ENCODE data around the gene NRL. TPM values are rescaled to one million over a fixed set of nuclear protein-coding genes. Genes with fewer than 3 reads are reported as not detected.

NRL gene
- total RNA-seq, 1 donor from 2014 or later, result 2.3 TPM

- Mint-ChIP-seq H3K9me3 (ENCODE audit: low read depth) (no peaks in the 10 kb centered on the region), H3K27me3 (peaks cover 13% of the 10 kb centered on the region), H3K4me1 (ENCODE audit: low read depth) (no peaks in the 10 kb centered on the region), H3K4me3 (ENCODE audit: low read depth) (no peak within 1 kb of the TSS), H3K27ac (no peak within 1 kb of the TSS), H3K36me3 (ENCODE audit: insufficient read depth) (no peaks in the 10 kb centered on the region)
- DNase-seq (ENCODE audit: low spot score, unreplicated experiment), result no peak
- TF ChIP-seq, protein P1, sequence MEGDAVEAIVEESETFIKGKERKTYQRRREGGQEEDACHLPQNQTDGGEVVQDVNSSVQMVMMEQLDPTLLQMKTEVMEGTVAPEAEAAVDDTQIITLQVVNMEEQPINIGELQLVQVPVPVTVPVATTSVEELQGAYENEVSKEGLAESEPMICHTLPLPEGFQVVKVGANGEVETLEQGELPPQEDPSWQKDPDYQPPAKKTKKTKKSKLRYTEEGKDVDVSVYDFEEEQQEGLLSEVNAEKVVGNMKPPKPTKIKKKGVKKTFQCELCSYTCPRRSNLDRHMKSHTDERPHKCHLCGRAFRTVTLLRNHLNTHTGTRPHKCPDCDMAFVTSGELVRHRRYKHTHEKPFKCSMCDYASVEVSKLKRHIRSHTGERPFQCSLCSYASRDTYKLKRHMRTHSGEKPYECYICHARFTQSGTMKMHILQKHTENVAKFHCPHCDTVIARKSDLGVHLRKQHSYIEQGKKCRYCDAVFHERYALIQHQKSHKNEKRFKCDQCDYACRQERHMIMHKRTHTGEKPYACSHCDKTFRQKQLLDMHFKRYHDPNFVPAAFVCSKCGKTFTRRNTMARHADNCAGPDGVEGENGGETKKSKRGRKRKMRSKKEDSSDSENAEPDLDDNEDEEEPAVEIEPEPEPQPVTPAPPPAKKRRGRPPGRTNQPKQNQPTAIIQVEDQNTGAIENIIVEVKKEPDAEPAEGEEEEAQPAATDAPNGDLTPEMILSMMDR (IDR thresholded peaks at IDR 0.05; ENCODE audit: unreplicated experiment), result no peak
Measured at GRCh38 chr14:24071144-24071697, 43.5 kb downstream of the NRL start, which contains the start of gene CPNE6. Gene CPNE6 (plus strand): TSS chr14:24071562. CDS start chr14:24072937, 1,375 bp downstream.

GRCh38 chr14:24070285-24071143 lies 44.2 kb downstream of the NRL start:
- no peak overlapping the region for H3K4me3 Mint-ChIP-seq (ENCODE audit: low read depth)
- H3K27ac Mint-ChIP-seq, result no peak overlapping the region
- TF ChIP-seq, protein P1 (IDR thresholded peaks at IDR 0.05; ENCODE audit: unreplicated experiment), result no peak
- no peaks in the 10 kb centered on the region for H3K4me1 Mint-ChIP-seq (ENCODE audit: low read depth)
- H3K9me3 Mint-ChIP-seq (ENCODE audit: low read depth), result no peaks in the 10 kb centered on the region
- H3K27me3 Mint-ChIP-seq, result peaks cover 13% of the 10 kb centered on the region
- no peak for DNase-seq (ENCODE audit: low spot score, unreplicated experiment)
- H3K36me3 Mint-ChIP-seq (ENCODE audit: insufficient read depth), result no peaks in the 10 kb centered on the region

- no peak overlapping the region for H3K4me3 Mint-ChIP-seq (ENCODE audit: low read depth)
- H3K4me1 Mint-ChIP-seq (ENCODE audit: low read depth), result no peaks in the 10 kb centered on the region
- TF ChIP-seq, protein P1 (IDR thresholded peaks at IDR 0.05; ENCODE audit: unreplicated experiment), result no peak
- peaks cover 13% of the 10 kb centered on the region for H3K27me3 Mint-ChIP-seq
- H3K36me3 Mint-ChIP-seq (ENCODE audit: insufficient read depth), result no peaks in the 10 kb centered on the region
- H3K9me3 Mint-ChIP-seq (ENCODE audit: low read depth), result no peaks in the 10 kb centered on the region
- no peak for DNase-seq (ENCODE audit: low spot score, unreplicated experiment)
- H3K27ac Mint-ChIP-seq, result no peak overlapping the region
Measured at GRCh38 chr14:24069411-24069735, 45.4 kb downstream of the NRL start.

DNA sequence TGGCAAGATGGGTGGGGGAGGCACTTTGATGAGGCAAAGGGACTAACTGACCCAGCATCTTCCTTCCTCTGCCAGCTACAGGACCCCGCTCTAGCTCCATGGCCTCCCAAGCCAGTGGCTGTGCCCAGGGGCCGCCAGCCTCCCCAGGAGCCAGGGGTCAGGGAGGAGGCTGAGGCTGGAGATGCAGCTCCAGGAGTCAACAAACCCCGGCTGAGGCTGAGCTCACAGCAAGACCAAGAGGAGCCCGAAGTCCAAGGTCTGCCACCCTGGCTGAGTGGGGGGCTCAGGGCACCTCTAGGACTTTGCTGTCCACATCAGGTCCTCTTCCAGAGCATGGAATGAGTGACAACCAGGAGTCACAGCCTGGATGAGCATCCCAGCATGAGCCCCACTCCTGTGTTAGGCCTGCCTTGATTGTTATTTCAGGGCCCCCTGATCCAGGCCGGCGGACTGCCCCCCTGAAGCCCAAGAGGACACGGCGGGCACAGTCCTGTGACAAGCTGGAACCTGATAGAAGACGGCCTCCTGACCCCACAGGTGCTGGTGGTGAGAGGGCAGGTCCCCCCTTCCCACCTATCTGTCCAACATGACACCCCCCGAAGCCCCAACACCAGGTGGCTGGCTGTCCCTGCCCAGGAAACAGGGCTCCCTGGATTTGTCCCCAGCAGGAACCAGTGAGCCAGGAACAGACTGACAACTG lies 45.9 kb downstream of the NRL start:
- Mint-ChIP-seq H3K4me3 (ENCODE audit: low read depth) (no peak overlapping the region), H3K27ac (no peak overlapping the region), H3K9me3 (ENCODE audit: low read depth) (no peaks in the 10 kb centered on the region), H3K4me1 (ENCODE audit: low read depth) (no peaks in the 10 kb centered on the region), H3K27me3 (peaks cover 13% of the 10 kb centered on the region), H3K36me3 (ENCODE audit: insufficient read depth) (no peaks in the 10 kb centered on the region)
- DNase-seq (ENCODE audit: low spot score, unreplicated experiment), result no peak
- TF ChIP-seq, protein P1 (IDR thresholded peaks at IDR 0.05; ENCODE audit: unreplicated experiment), result no peak
